K562 treated with DMSO at 1 percent for 24 hours (cell line): Measurements from ENCODE around the gene POTEG. TPM values are rescaled to one million over a fixed set of nuclear protein-coding genes. Genes with fewer than 3 reads are reported as not detected.

Experiments
- total RNA-seq: library from RNA; unstranded; fragments of 300-600 nt; gene quantifications from 2 replicates; pipeline ENCODE4 v1.2.3, GENCODE V29; 2022; ENCODE audit warnings: low read depth; ENCODE audit not compliant: insufficient read depth

Gene POTEG
- not detected in 2 replicates for total RNA-seq

DNA sequence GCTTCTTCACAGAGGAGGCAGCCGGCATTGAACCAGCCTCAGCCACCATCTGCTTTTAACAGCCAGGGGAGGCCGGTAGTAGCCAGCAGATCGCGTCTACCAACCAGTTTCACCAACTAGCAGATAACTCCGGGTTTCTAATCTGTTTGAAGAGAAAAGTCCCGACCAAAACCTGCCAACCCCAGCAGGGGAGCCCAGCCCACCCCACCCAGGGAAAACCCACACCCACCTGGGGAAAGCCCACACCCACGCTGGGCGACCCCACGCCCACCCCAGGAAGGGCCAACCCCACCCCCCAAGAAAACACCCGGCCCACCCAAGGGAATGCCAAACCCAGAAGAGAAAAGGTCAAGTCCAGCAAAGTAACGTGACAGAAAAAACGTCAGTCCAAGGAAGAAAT, at the start of gene POTEG:
TSS of gene POTEG (minus strand) at position 101 of the 400 bp plus-strand sequence. CDS start at position 49, 52 bp downstream.

